NCI-H345 (cell line): ENCODE results near the gene CARS1.

Source experiments
- DNase-seq: peaks from one replicate; lab custom pipeline; 2025; lab: John Stamatoyannopoulos, UW

Gene CARS1

DNA sequence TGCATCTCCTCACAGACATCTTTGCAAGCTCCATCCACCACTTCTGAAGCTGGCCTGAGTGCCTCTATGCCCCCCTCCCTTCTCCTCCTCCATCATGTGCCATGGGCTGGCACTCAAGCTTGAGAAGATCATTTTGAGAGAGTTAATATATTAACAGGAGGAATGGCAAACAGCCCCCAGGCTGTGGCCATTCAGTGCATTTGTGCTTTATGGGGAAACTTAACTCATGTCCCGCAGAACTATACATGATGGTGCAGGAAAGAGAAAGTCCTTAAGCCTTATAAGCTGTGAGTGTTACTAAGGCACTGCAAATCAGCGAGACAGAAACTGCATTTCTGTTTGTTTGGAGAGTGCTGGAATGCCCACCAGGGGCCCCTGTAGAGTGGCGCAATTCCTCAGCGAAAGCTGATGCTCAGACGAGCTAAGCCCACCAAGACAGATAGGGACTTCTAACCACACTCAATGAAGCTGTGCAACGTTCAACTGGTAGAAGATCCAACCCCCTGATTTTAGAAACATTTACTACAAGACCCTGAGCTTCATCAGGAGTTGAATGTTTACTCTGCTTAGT lies 101.2 kb downstream of the CARS1 start:
- no peak for DNase-seq

DNA sequence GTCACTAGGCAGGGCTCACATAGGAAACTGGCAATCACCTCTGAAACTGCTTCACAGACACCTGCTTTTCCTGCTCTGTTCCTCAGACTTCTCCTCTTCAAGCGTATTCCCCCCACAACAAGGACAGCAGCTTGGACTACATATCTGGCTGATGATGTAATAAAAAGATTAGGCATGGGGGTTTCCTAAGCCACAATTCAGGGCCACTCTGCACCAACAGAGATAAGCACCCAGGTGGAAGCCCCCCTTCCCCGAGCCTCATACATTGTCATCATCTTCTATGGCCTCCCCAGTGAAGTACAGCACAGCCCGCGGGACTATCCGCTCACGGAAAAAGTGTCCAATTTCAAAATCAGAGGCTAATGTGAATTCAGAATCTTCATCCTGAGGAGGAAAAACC lies 103.0 kb downstream of the CARS1 start:
- DNase-seq, result no peak

DNA sequence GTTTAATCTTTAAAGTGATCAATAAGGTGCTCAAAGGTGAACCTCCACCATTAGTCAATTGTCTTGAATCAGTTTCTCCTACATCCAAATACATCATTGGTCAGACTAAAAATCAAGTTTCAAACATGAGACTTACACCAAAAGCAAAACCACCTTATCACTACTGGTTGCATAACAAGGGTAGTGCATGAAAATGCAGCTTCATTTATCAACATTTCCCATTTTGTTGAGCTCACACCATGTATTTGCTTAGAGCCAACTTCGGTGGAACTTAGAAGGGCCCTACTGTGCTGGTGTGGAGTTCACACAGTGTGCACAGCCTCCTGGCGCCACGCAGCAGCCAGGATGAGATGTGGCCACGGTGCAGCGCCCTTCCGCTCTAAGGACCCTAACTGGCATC lies 104.9 kb downstream of the CARS1 start:
- DNase-seq, result no peak

DNA sequence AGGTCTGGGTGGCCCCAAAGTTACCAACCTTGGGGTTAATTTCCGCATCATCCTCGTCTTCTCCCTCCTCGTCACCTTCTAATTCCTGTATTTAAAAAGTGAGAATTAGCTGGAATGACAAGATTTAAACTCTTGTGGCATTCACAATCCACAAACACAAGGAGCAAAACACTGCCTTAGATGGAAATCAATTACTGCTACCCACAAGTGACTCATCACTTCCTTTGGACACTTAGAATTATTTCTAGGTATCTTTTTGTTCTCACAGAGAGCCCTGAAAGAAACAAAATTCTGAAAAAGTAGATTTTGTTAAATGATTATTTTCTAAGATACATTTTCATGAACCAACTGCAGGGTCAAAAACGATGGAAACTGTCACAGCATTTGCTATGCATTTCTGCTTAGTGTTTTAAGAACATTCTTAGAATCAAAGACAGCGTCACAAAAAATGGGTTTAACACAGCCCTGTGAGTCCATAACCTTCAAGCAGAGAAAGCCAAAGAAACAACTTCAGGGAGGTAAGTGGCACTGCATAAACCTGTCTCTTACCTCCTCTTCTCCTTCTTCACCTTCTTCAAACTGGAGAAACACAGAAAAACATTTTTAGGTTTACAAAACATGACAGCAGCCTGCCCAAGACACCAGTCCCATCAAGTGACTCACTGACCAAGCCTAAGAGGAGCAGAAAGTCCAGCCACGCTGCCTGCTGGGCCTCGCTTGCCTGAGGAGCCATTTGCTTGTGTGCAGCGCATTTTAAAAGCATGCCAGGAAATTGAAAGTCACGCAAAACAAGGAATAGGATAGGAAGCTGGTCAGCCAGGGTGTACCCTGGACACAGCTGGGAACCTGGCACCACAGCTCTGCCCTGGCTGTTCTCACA lies 105.8 kb downstream of the CARS1 start:
- DNase-seq, result no peak
